CD4-positive, alpha-beta T cell treated with Interleukin-21 for 1 hour (primary cell): ENCODE results near the gene CLDN7.

Experiments
- DNase-seq: peaks from one replicate; pipeline ENCODE4 v3.0.0-alpha.2; 2020

CLDN7 gene

GRCh38 chr17:7262192-7262934 lies at the start of gene CLDN7:
Gene CLDN7, minus strand, starts transcription at chr17:7262478. Its CDS starts 435 bp downstream, at chr17:7262043.
- no peak for DNase-seq

DNA sequence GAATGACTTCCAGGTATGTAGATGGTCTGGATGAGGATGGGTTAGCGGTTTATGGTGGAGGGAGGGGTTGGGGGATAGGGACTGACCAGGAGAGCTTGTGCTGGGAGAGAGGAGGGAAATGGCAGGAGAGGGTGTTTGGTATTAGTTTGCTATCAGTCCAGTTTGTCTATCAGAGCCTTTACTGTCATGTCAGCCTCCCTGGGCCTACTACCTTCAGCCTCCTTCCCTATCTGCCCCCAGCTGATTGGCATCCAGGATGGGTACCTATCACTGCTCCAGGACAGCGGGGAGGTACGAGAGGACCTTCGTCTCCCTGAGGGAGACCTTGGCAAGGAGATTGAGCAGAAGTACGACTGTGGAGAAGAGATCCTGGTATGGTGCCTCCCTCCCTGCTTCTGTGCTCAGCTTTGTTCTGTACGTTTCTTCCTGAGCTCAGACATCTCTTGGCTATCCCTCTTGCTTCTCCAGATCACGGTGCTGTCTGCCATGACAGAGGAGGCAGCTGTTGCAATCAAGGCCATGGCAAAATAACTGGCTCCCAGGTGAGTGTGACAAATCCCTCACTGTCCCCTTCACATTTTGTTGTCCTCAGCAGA lies 48.9 kb upstream of the CLDN7 start:
- DNase-seq: no peak

DNA sequence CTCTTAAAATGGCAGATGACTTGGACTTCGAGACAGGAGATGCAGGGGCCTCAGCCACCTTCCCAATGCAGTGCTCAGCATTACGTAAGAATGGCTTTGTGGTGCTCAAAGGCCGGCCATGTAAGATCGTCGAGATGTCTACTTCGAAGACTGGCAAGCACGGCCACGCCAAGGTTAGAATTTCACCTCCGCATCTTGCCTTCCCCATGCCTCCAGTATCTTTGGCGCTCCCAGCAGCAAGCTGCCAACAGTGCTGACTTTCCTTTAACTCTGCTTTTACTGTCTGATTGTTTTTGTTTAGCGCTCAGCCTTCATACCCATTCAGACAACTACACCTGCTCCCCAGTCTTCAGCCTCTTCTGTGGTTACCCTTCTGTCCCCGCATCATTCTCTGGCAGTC lies 47.4 kb upstream of the CLDN7 start:
- DNase-seq: no peak

DNA sequence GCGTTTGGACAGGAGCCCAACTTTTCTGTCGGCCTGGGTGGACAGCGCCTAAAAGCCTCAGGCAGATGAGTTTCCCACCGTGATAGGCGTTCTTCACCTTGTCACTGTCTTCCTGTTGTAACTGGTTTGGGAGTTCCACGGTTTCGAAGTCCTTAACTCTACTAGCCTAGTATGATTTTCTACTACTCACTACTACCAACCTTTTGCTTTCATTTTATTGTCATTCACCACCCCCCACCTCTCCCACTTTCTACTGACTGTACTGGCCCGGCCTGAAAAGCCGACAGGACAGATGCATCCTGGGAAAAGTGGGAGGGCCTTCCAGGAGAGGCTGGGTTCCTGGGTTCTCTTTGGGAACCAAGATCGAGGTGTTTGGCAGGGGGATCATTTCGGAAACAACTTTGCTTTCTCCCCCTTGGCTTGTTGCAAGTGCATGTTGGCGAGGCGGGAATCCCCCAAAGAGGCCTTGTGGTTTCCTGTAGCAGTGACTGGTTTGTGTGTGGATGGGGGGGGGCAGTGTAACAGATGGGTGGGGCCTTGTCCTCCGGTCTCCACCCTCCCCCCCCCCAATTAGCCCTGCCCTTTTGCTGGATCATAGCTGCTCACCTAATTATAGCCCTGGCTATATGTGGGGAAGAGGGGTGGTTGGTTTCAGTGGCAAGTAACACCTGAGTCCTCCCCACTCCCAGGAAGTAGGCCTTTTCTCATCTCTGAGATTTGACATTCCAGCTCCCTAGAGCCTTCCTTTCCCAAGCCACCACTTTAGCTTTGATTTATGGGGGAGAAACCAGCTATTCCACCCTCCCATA lies 46.6 kb upstream of the CLDN7 start:
- DNase-seq: peak; percentile 96

- peak; percentile 66 for DNase-seq
Measured at GRCh38 chr17:7307686-7308624, 45.7 kb upstream of the CLDN7 start.

GRCh38 chr17:7306911-7307685 lies 44.8 kb upstream of the CLDN7 start, which contains the start of gene EIF5A:
Gene EIF5A, plus strand, starts transcription at chr17:7307628. Its CDS starts 2,008 bp downstream, at chr17:7309636.
- DNase-seq: peak; percentile 100

GRCh38 chr17:7304179-7304578 lies 41.9 kb upstream of the CLDN7 start:
- DNase-seq: no peak

DNA sequence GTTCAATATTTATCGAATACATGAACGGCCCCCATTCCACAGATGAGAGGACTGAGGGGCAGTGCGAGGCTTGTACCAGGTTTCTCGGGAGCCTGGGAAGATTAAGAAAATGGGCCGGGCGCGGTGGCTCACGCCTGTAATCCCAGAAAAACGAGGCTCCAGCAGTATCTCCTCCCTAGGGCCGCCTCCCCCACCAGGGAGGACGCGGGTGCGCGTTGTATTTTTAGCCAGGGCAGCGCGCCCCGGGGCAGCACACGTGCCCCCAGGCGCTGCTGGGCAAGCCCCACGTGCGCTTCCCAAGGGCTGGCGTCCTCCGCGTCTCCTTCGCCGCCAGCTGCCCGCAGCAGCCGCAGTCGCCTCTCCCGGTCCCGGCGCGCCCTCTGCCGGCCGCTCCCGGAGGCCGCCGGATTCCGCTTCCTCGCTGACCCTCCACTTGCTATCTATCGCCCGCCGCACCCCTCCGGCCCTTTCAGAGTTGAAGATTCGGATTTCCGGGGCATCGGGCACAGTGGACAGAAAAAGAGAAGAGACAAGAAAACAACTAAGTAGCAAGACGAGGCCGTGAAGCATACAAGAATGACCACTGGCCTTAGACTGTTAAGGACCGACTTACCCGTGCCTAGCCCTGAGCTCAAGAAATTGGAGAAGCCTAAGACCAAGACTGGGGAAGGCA lies 34.0 kb upstream of the CLDN7 start:
- peak; percentile 71 for DNase-seq

GRCh38 chr17:7295230-7296180 lies 33.2 kb upstream of the CLDN7 start:
- DNase-seq: no peak

DNA sequence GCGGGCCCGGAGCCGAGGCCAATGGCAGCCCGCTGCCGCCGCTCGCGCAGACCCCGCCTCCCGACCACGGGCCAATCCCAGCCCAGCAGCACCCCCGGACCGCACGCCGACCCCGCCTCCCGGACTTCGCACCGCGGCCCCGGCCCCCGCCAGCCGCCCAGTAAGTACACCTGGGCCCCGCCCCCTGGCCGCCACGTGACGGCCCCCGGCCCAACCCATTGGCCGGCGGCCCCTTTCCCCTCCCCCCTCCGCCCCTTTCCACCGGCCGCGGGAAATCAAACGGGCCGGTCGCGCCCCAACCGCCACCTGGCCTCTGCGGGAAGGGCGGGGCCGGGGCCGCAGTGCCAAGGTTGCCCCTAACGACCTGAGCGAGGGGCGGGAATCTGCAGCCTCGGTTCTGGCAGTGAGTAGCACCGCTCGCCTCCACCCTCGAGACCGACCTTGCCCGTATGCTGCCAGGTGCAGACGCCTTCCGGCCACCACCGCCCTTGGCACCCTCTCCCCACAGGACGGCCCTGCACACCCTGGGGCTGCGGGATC lies 32.4 kb upstream of the CLDN7 start, which contains the start of gene YBX2:
TSS of gene YBX2 (minus strand) at position 26 of the 540 bp plus-strand sequence. CDS start 139 bp downstream, outside the sequence.
- DNase-seq: peak; percentile 85

- no peak for DNase-seq
Measured at GRCh38 chr17:7293816-7294613, 31.7 kb upstream of the CLDN7 start.

- no peak for DNase-seq
Measured at GRCh38 chr17:7293159-7293558, 30.9 kb upstream of the CLDN7 start.

GRCh38 chr17:7292729-7293128 lies 30.5 kb upstream of the CLDN7 start:
- no peak for DNase-seq

GRCh38 chr17:7292194-7292593 lies 29.9 kb upstream of the CLDN7 start:
- no peak for DNase-seq

DNA sequence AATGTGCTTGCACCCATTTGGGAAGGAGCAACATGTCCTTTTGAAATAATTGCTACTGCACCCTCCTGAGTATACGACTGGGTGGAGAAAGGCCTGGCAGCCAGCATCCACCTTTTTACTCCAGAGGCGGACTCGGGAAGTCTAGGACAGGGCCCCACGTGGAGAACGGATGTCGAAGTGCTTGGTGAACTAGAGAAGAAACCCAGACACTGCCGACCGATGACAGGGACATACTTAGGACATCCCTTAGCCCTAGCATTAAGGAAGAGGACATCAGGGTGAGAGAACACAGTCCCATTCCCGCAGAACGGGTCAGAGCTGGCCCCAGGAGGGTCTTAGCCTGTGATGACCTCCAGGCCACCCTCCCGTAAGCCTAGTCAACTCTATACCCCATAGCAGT lies 28.4 kb upstream of the CLDN7 start:
- DNase-seq: no peak

DNA sequence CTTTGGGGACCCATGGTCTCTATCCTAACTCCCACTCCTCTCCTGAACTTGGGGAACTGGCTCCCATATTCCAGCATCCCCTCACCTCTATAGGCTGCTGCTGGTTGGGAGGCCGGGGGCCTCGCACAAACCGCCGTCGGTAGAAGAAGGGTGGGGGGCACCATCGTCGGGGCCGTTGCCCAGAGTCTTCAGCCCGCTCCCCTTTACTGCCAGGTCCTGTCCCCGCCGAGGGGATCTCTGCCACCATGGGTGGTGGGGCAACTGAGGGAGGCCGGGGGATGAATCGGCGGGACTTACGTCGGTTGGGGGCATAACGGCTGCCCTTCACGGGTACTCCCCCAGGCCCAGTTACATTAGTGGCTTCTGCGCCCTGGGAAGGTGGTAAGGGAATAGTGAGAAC lies 27.9 kb upstream of the CLDN7 start:
- no peak for DNase-seq

DNA sequence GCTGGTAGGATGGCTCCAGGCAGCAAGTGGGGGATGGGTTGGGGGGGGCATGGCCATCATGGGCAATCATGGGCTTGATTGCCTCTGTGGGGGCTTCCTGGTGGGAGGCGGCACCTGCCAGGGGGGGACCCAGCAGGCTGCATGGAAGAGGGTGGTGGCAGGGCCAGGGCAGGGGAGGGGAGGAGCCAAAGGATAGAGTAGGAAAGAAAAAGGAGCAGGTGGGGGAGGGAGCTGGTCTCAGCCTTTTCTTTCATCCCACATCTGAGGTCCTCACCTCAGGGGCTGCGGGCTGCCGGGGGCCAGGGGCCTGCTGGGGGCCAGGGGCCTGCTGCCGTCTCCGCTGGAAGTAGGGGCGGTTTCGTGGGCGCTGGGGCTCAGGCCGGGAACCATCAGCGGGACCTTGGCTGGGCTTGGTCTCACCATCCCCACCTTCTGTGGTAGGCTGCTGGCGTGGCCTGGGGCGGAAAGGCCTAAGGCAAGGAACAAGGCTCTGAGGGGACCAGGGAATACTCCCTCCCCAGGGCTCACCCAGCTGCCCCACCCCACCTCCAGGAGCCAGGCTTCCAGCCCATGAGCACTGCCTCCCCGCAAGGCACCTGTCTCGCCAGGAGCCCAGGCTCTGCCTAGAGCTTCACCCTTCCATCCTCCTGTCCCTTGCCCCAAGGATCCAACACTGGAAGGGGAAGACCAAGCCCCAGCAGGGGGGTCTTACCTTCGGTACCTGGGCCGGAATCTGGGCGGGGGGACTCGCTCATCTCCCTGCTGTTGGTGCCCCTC lies 27.2 kb upstream of the CLDN7 start:
- no peak for DNase-seq

DNA sequence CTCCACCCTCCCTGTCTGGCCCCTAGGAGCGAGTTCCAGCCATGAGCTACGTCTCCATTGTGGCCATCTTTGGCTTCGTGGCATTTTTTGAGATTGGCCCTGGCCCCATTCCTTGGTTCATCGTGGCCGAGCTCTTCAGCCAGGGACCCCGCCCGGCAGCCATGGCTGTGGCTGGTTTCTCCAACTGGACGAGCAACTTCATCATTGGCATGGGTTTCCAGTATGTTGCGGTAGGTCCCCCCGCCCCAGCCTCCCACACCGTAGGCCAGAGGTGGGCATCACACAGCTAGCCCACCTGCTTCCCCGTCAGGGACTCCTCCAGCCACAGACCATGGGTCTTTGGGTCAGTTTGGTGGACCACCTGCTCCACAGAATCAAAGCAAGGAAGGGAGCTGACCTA lies 23.4 kb upstream of the CLDN7 start:
- no peak for DNase-seq
